Occipital lobe (tissue), 2 donors: Measurements from ENCODE around the gene PSD2. TPM values are rescaled to one million over a fixed set of nuclear protein-coding genes. Genes with fewer than 3 reads are reported as not detected.

Experiments
- DNase-seq: peaks from one replicate; lab custom pipeline; 2025; lab: John Stamatoyannopoulos, UW
- total RNA-seq: library from RNA; depleted of rRNA; stranded (reverse); fragments of >200 nt; gene quantifications from one replicate; pipeline ENCODE4 v1.2.3, GENCODE V29; 2014

PSD2 gene
- total RNA-seq, 1 donor from 2014 or later = 17.0 TPM

- no peak for DNase-seq
These were observed 32.2 kb upstream of the PSD2 start for GRCh38 chr5:139763280-139763929.

- DNase-seq = peak; percentile 64
These were observed 31.4 kb upstream of the PSD2 start for GRCh38 chr5:139763930-139764791.

GRCh38 chr5:139764886-139765408 lies 30.7 kb upstream of the PSD2 start:
- DNase-seq = no peak

- peak; percentile 62 for DNase-seq
These were observed 30.0 kb upstream of the PSD2 start for GRCh38 chr5:139765409-139766217.

GRCh38 chr5:139767960-139768359 lies 27.6 kb upstream of the PSD2 start:
- DNase-seq = no peak

DNA sequence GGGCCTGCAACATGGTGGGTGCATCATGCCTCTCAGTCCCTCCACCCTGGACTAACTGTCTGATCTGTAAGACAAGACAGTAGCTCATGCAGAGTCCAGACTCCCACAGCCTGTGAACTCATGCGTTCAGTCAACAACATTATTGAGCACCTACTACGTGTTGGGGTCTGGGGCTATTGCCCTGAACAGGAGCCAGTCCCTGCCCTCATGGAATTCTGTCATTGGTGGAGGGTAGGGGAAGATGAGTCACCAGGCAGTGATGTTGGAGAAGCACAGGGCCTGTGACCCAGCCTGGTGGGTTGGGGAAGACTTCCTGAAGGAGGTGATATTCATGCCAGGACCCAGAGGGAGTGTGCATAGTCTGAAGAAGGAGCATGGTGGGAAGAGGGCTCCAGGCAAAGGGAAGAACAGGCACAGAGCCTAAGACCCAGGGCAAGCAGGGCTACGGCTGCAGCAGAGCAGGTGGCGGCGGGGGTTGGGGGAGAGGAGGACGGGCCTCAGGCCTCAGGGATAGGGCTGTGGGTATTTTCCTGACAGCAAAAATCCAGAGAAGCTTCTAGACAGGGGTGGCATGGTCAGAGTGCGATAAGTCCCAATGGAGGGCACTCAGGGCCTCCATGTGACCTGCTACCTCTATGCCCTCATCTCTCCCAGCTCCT lies 26.7 kb upstream of the PSD2 start:
- DNase-seq = no peak

DNA sequence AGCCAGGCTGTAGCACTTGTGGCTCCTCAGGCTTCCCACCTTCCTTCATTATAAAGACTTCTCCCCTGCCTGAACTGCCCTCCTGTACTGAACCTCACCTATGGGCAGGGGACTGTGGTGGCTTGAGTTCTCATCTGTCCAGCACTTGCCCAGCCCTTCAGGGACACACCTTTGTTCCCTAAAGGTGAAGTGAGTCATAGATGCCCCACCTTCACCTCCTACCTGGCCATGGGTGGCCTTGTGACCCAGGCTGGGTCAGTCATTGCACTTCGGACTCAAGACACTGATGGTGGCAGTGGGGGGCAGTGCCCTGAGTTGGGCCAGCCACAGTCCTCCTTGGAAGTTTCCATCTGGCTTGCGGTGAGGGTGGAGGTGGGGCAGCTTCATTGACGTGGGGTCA lies 26.1 kb upstream of the PSD2 start:
- no peak for DNase-seq

GRCh38 chr5:139770722-139771121 lies 24.9 kb upstream of the PSD2 start:
- no peak for DNase-seq

- DNase-seq = no peak
These were observed 23.4 kb upstream of the PSD2 start for GRCh38 chr5:139772089-139772791.

DNA sequence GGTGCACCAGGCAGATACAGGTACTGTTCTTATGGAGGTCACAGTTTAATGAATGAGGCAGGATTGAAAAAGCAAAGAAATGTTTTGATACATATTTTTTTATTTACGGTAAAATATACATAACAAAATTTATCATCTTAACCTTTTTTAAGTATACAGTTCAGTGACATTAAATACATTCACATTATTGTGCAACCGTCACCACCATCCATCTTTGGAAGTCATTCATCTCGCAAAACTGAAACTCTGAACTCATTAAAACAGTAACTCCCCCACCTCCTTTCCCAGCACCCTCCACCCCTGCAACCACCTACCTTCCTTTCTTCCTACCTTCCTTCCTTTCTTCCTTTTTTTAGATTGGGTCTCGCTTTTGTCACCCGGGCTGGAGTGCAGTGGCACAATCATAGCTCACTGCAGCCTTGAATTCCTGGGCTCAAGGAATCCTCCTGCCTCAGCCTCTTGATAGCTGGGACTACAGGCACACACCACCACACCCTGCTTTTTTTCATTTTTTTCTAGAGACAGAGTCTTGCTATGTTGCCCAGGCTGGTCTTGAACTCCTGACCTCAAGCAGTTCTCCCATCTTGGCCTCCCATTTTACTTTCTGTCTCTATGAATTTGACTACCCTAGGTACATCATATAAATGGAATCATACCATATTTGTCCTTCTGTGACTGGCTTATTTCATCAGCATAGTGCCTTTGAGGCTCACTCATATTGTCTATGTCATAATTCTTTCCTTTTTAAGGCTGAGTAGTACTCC lies 22.5 kb upstream of the PSD2 start:
- no peak for DNase-seq

DNA sequence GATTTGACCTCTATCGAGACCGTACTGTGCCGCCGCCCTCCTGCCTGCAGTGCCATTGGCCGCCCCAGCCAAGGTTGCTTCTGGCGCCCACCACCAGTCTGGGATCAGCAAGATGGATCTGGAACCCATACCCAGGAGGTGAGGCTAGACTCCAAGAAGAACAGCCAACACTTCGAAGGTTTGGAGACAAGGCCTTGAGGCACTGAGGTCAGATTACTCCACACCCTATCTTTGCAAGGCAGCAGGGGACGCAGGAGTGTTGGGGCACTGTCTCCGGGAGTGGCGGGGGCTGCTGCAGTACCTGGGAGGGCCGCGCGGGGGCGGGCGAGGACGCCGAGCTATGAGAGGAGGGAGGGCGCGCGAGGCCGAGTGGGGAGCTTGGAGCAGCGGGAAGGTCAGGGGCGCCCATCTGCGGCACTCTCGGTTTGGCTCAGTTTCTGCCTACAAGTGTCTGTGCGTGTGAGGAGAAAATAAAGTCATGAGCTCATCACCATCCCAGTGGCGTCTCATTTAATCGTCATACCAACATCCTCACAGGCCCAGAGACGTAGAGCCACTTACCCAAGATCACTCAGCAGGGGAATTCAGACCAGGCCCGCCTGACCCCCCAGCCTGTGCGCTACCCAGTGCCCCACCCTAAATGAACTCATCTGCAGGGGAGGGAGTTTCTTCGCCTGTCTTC lies 20.5 kb upstream of the PSD2 start:
- DNase-seq = peak; percentile 54

GRCh38 chr5:139775872-139776271 lies 19.7 kb upstream of the PSD2 start:
- DNase-seq = no peak

GRCh38 chr5:139776861-139777260 lies 18.7 kb upstream of the PSD2 start:
- no peak for DNase-seq

DNA sequence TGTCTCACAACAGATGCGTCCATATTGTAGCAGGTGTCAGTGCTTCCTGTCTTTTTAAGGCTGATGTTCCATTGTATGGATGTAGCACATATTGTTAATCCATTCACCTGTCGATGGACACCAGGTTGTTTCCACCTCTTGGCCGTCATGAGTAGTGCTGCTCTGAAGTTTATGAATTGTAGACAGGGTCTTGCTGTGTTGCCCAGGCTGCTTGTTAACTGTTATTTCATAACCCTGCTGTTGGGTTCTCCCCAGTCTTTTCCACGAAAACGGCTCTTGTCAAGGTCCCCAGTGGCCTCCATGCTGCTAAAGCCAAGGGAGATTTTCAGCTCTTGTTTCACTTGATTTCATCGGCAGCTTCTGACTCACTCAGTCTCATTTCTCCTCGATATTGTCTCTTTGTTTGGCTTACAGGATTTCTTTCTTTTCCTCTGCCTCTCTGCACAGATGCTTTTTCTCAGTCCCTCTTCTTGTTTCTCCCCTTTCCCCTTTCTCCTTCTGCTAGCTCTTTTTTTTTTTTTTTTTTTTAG lies 12.1 kb upstream of the PSD2 start:
- DNase-seq = no peak

GRCh38 chr5:139784488-139784887 lies 11.1 kb upstream of the PSD2 start:
- no peak for DNase-seq

DNA sequence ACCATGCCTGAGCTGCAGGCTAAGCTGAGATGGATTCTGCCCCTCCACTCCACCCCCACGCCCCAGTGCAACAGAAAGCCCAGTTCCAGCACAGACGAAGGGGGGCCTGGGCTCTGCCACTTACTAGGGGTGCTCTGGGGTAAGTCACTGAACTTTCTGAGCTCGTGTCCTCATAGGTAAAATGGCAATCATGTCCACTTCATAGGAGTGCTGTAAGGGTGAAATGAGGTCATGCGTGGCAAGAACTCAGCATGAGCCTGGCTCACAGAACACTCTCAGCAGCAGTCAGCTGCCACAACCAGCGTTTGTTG lies 8.4 kb upstream of the PSD2 start:
- no peak for DNase-seq

GRCh38 chr5:139787568-139788293 lies 7.9 kb upstream of the PSD2 start:
- DNase-seq = peak; percentile 87

DNA sequence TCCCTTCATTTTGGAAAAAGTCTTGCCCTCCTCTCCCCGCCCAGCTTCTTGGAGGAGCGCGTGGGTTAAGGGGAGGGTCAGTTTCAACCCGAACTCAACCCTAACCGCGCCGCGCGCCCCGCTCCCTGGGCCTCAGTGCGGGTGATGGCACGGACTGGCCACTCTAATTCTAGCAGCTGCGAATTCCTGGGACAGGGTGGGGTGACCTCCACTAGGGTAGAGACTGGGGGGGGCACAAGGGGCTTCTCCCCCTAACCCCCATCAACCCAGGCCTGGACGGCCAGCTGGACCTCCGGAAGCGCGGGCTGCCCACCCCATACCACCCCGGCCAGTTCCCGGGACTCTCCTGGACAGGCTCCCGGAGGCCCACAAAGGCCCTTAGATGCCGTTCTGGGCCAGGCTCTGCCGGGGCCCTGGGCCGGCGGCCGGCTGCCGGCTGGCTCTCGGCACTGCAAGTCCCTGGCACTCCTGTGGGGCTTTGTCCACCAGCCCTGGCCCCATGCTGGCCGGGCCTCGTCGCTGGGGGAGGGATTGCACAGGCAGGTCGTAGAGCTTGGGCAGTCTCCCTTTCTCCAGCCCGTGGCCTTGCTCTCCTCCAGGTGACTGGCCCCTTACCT lies 7.2 kb upstream of the PSD2 start:
- peak; percentile 85 for DNase-seq
